HG03139 (cell line): ENCODE data around the gene NAALADL2.

ENCODE experiments used
- ATAC-seq: cut with Tn5 transposase; IDR thresholded peaks from one replicate; pipeline ENCODE4 v1.9.1; 2021; ENCODE audit not compliant: unreplicated experiment

NAALADL2 gene

DNA sequence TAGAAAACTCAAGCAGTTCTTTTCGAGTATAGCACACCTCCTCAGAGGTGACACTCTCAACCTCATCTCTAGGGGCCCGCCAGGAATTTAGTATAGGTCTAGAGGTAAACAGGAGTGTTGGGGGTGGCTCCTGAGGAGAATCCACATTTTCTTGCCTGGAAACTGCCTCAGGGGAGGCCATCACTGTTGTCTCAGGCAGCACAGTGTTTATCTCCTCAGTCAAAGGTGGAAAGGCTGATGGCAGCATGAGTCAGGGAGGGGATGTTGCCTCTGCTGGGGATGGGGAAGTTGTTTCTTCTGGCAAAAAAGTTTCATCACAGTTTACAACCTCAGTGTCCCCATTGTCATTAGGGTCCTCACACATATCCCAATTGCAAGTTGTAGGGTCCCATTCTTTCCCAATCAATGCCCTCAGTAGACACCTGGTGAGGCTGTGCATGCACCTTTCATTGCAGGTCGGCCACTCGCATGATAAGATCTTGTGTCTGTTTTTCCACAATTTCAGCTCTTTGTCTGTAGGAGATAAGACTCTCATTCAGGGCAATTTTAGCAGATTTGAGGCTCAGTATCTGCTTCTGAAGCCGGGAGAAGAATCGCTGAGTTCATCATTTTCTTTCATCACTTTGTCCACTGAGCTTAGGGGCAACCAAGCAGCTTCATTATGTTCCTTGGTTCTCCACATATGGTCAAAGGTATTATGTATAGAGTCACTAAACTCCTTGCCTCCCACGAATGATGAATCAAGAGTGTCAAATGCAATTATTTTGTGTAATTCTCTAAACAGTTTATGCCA is 25.8 kb downstream of the NAALADL2 start:
- no peak for ATAC-seq

DNA sequence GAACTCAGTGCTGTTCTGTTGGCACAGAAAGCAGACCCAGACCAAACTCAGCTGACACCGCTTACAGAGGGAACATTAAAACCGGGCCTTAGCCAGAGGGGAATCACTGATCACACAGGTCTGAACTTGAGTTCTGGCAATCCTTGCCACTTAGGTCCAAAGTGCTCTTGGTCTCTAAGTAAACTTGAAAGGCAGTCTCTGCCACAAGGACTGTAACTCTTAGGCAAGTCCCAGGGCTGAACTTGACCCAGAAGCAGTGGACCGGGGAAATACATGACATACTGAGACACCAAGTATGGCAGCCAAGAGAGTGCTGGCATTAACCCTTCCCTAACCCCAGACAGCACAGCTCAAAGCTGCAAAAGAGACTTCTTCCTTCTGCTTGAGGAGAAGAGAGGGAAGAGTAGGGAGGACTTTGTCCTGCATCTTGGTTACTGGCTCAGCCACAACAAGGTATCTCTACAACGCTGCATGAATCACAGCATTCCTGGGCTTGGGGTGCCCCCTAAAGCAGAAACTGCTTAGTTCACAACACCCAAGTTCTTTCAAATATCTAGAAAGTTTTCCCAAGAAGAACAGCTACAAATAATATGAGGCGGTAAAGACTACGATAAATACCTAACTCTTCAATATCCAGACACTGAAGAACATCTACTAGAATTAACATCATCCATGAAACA is 32.5 kb downstream of the NAALADL2 start:
- no peak for ATAC-seq

DNA sequence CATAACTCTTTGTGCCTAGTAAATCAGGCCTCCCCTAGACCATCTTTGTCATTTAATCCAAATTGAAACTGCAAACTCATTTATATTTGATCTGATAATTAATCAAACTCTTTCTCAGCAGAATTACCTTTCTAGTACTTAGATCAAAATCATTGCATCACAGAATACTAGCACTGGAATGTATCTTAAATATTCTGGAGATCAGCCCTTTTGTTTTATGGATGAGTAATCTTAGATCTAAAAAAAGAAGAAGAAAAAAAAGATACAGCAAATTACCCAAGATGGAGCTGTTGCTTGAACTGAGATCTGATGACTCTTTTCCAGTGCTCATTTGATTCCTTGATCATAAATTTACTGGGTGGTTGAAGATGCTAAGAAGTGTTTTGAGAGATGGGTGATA is 47.9 kb downstream of the NAALADL2 start:
- no peak for ATAC-seq

DNA sequence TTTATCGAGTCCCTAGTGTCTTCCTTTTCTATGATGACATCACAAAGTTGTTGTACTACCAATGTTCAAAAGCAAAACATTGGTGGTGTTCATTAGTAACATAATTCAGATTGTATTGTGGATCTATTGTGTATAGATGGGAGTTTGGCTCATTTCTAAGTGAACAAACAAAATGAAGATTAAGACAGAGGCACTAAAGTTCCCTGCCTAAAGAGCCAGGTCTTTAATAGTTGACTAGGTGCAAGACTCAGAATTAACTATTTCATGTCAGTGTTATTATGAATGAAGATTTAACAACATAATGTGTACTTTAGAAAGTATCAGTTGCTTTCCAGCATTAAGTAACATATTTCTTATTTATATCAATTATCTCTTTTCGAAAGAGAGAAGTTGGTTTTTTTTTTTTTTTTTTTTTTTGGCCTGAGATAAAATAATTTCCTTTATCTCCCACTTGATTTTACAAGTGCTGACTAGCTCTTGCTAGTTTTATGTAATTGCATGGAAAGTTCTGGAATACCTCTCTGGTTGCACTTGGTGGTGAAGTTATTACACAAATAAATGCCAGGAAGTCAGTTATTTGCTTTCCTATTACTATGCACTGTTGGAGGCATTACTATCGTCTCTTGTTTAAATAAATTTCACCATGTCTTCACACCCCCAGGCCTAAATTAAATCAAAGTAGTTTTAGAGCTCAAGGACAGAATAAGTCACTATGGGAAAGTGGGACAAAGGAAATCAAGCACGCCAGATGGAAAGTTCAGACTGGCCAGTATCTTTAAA is 48.7 kb downstream of the NAALADL2 start:
- no peak for ATAC-seq

DNA sequence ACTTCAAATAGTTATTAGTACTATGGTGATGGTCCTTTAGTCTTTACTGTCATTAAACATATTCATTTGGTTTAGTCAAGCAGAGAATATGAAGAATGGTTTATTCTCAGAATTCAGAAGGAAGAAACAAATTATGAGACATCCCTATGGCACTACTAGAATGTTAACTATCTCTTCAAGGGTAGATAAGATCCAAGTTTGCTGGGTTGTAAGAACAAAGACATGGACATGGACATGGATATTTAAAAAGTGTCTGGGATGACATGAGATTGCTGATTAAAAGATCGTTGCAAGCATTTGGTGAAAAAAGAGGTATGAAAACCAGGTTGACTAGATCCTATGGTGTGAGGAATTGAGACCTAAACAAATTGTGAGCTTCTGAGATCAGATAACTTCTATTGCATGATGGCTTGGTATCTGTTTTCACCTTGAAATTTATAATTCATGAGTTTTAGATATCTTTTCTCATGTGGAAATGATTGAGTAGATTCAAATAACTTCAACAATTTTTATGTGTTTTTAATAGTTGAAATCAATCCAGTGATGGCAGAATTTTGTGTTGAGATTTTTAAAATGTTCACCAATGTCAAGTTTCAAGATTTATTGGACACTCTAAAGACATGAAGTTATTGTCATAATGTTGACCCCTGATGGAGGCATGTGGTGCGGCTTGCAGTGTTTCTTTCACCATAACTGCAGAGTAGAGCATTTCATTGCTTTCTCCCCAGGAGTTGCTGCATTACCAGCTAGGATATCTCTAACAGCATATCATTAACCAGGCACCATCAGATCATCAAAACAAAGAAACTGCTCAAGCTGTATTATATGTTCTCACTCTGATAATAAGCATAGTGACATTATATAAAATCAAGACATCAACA is 72.6 kb downstream of the NAALADL2 start:
- no peak for ATAC-seq

DNA sequence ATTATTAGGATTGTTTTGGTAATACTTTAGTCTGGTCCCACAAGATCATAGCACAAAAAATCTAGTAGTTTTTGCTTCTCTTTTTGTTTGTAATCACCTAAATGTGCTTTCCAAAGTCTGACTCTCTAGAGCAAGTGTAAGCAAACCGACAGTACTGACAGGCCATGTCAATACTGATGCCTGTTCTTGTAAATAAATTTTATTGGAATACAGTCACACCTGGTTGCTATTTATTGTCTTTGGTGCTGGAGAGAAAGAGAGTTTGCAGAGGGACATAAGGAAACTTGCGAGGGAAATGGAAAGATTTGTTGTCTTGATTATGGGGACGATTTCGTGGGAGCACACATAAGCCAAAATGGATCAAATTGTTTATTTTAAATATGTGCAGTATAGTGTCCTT is 77.5 kb downstream of the NAALADL2 start:
- no peak for ATAC-seq

DNA sequence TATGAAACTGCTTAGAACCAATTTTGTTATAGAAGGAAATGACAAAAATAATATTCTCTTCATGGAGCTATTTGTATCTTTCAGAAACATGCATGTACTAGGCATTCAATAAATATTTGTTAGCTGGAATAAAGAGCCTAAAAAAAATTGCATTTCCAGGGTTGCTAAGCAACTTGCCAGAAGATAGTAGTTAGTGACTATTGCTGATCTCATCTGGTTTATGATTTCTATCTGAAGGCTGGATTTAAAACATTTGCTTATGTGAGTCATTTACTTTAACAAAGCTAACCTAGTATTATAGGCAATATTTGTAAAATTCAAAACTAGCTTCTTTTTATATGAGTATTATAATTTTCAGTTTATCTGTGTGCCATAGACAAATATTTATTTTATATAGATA is 78.3 kb downstream of the NAALADL2 start:
- no peak for ATAC-seq

DNA sequence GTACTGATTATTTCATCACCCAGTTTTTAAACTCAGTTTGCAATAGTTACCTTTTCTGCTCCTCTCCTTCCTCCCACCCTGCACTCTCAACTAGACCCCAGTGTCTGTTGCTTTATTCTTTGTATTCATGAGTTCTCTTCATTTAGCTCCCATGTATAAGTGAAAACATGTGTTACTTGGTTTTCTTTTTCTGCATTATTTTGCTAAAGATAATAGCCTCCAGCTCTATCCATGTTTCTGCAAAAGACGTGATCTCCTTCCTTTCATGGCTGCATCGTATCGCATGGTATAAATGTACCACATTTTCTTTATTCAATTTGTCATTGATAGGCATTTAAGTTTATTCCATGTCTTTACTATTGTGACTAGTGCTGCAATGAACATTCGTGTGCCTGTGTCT is 79.0 kb downstream of the NAALADL2 start:
- no peak for ATAC-seq

DNA sequence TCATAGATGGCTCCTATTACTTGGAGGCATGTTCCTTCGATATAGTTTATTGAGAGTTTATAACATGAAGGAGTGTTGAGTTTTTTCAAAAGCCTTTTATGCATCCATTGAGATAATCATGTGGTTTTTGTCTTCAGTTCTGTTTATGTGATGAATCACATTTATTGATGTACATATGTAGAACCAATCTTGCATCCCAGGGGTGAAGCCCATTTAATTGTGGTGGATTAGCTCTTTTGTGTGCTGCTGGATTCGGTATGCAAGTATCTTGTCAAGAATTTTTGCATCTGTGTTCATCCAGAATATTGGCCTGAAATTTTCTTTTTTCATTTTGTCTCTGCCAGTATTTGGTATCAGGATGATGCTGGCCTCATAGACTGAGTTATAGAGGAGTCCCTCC is 81.0 kb downstream of the NAALADL2 start:
- no peak for ATAC-seq

DNA sequence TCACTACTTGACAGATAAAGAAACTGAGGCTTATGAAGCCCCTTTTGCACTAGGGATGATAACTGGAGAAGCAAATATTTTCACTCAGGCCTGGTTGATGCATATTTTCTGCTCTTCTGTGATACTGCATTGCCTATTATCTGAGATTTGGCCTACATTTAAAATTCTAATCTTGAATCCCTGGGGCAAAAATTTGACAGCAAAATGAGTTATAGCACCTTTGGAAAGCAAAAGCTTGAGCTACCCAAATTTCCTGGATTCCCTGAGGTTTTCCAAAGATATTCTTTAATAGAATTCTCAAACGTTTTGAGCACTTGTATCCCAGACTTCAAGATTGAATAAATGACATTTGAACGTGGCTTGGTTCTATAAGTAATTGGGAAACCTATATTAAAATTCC is 86.1 kb downstream of the NAALADL2 start:
- no peak for ATAC-seq

DNA sequence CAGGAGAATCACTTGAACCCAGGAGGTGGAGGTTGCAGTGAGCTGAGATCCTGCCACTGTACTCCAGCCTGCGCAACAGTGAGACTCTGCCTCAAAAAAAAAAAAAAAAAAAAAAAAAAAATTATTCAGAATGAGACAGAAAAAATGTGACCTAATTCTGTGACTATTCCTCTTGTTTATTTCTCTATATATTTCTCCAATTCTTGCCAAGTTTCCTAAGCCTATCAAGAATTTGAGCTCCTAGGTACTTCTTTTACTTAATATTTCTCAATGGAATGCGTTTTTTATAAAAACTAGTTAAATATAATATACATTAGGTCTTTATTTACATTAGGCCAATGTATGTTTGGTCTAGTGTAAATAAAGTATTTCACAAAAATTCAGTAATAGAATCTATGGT is 86.8 kb downstream of the NAALADL2 start:
- no peak for ATAC-seq

DNA sequence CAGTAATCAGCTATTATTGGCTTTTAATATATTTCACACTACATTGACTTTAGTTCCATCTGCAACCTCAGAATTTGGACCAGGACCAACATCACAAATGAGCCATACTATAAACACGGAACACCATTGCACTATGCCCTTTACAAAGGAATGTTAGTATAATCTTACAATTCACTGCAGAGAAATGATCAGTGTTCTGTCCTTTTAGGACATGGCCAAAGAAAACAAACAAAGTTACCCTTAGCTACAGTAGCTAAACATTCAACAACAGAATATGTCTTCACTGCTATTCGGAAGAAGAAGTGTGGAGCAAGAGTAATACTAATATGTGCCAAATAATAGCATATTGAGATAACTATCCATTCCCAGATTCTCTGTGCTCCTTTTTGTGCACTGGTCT is 90.4 kb downstream of the NAALADL2 start:
- no peak for ATAC-seq

DNA sequence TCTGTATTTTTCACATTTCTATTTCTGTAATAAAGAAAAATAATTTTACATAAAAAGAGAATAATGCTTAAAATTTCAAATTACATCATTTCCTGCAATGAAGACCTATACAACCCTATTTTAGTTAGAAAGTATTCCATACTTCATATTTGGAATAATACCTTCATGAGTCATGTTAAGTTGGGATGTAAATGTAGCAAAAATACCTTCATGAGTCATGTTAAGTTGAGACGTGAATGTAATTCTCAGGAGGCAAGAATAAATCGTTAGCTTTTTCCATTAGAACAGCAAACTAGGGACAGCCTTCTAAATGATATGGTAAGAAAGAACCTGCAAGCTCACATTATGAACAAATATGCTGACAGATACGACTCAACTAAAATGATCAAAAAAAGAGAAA is 91.9 kb downstream of the NAALADL2 start:
- no peak for ATAC-seq

DNA sequence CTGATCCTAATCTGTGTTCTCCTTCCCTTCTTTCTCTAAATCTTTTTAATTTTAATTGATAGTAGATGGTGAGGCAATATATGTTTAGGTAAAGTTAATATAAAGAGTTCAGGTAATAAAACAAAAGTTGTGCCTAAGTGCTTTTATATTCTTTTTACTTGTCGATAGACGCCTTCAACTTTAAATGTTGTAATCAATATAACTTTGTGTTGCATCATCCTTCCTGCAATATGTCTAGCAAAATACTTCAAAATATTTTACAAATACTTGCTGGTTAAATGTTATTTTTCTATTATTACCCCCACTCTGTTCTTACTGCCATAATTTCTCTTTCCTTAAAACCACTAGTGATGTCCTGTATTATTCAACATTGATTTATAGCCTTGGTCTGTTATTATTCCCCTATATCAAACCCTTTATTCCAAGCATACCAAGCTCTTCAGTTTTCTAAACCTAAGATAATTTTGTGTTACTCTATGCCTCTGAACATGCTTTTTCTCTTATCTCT is 92.4 kb downstream of the NAALADL2 start:
- no peak for ATAC-seq

DNA sequence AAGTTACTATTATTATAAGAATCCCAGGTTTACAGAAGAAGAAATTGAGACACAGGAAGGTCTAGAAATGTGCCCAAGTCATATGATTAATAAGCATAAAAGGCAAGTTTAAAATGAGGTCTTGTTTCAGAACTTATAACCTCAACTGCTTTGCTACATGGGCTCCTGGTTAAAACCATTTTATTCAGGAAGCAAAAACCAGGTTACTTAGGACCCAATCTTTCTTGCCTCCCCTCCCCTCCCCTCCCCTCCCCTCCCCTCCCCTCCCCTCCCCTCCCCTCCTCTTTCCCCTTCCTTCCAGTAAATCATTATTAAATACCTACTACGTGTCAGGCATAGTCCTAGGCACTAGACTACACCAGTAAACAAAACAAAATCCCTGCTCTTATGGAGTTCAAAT is 93.9 kb downstream of the NAALADL2 start:
- ATAC-seq = no peak

DNA sequence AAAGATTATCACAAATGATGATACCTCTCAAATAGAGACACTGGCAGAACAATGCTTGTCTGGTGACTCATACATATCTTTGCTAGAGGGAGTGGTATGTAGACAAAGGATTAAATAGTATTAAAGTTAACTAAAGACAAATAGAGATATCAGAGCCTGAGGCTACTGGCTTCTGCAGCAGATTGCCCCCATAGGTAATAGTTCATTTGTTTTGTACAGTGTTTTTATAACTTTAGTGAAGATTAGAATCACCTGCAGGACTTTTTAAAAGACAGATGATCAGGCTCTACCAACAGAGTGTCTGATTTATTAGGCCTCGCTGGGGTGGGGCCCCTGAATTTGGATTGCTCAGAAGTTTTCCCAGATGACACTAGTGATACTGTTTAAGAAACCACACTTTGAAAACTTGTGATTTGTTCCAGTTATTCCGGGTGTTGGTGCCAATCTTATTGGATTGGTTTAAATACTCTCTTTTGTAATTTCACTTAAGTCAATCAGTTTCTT is 96.4 kb downstream of the NAALADL2 start:
- ATAC-seq = no peak

DNA sequence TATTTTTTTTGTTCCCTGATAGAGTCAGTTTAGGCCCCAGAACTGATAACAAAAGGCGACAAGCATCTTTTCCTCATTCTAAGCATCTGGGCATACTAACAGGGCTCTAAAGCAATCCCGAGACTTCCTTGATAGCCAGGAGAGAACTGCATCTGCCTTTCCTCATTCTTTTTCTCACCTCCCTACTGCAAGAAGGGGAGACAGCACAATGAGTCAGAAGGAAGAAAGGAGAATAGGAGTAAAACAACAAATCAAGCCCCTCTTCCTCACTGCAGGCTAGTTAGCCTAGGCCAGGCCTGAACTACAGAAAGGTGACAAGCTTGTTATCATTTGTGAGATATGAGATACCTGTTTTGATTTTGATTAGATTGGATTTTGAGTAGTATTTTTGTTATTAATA is 97.9 kb downstream of the NAALADL2 start:
- no peak for ATAC-seq

DNA sequence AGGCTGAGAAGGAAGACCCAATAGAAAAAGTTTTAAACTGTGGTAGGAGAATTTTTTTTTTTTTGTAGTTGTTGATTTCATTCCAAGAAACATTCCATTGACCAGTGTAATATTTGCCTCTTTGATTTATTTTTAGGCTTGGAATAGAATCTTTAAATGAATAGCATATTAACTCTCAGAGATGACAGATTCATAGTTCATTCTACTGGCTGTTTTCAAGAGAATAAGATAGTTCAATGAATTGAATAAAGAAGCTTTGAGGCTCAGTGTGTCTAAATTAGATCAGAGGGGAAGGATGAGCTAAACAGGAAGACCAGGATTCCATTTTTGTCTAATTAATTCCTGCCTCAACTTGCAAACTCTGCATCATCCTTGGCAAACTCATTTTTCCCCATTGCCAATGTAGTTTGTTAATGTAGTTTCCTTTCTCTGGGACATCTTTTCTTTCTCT is 98.4 kb downstream of the NAALADL2 start:
- no peak for ATAC-seq

DNA sequence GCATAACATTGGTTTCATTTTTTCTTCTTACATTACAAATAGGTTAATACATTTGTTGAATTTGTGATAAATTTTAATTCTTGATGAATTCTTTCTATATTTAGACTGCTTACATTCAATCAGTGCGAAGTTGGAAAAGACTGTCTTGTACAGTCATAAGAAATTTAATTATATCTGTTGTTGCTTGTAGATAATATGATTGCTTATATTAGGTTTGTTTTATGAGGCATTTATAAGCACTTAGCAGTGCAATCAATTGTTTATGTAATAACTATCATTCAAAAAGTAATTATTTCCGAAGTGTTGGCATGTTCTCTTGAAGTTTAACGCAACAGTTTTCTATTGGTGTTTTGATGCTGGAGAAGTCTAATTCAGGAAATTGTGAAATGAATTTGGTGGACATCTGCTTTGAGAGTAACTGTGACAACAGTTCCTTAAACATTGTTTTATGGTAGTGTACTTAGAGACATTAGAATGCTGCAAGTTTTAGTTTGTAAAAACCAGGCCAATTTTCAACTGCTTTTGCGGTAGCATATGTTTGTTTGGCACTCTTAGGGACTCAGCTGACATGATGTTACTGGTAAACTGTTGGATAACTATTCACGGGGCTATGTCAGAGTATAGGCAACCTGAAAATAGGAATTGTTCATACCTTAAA is 99.7 kb downstream of the NAALADL2 start:
- ATAC-seq = no peak

DNA sequence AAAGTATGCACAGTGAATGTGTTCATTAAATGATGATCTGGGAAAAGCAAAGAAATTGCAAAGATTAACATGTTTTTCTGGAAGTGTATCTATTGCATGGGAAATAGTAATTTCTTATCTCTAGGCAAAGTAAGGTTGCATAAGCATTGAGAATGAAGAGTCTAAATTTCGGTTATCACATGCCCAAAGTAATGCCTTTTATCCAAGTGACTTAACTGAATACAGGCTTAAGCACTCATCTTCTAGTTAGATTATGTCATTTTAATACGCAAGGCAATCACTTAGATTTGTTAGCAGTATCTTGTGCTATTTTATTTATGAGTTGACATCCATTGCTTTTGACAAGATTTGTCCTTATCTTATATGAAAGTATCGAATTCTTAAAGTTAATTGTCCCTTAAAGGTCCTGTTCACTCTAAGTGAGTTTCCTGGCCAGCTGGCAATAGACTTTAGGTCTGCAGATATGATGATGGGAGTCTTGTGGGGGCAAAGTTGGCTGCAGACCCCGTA is 100.5 kb downstream of the NAALADL2 start:
- no peak for ATAC-seq
